Measurements from ENCODE around the gene NIPSNAP2.
"Not testable (repeated sequence)": the region's sequence is repeated elsewhere in the genome, so short reads cannot be mapped to it uniquely, and the experiment has no call there.

Gene NIPSNAP2

DNA sequence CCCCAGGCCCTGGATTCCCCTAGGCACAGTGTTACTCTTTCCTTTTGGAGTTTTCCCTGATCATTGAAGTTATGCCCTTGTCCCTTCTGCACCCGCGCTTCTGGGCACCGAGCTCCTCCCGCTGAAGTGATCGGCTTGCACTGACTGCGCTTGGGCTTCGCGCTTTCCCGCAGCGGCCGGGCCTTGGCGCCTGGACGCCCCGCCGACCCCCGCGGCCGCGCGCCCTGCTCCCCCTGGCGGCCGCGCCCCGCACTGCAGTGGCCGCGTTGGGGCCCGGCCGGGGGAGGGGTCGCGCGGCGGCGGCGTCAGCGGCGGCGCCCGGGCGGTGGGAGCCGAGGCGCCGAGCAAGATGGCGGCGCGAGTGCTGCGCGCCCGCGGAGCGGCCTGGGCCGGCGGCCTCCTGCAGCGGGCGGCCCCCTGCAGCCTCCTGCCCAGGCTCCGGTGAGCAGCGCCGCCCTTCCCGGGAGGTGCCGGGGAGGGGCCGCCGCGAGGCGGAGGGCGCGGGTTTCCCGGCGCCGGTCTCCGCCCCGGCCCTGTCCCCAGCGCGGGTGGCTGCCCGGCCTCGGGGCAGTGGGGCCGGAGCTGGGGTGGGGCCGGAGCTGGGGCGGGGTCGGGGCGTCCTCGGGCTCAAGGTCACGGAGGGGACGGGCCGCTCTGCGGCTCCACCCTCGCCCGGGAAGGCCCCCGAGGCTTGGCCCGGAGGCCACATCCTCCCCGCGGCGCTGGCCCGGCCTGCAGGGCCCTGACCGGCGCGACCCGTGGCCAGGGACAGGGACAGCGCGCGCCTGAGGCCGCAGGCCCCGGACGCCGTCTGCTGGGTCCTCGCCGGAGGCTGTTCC is at the start of gene NIPSNAP2:
Gene NIPSNAP2 (plus strand): TSS at position 325 of the 839 bp plus-strand sequence. CDS start 25 bp downstream, at position 350.
- DNase-seq, result peak; percentile 42

DNA sequence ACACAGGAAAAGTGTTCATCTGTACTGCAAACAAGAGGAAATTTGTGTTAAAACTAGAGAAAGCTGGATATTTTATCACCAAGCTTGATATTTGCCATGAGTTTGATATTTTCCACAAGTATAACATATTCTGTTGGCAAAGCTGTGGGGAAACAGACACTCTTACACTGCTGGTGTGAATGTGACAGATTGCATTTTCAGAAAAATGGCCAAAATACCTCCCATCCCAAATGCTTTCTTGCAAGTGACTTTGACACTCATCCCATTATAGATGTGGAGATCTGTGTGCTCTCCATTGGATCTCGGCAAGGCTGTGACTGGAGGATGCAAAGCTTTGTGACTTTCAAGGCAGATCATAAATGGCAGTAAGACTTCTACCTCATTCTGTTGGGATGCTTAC is 46.6 kb upstream of the NIPSNAP2 start:
- no peak for DNase-seq

DNA sequence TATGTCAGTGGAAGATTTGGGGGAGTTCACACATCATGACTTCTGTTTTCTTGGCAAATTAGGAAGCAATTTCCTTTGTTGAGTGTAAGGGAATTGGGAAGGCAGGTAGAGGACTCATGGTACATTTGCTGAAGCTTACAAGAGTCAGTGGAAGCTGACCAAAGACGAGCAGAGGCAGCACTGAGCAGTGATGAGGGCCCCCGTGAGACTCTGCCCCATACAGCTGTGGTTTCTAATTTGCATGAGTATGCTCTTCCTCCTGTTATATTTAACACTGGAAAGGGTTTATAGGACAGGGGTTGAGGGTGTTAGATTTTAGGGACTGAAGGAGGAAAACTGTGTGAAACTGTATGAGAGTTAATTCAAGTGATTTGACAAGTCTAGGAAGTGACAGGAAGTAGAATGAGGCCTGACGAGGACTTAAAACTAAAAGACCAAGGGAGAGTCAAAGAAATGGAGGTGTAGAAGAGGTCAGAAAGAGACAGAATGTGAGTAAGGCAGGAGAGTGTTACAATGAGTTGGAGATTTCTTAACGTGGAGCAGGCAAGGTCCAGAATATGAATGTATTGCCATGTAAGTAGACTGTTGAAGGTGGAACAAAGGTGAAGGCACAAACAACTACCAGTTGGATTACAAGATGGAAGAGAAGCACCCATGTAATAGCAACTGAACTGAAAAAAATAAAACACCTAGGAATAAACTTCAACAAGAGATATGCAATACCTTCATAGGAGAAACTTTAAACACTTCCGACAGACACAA is 36.2 kb upstream of the NIPSNAP2 start:
- DNase-seq, result no peak

DNA sequence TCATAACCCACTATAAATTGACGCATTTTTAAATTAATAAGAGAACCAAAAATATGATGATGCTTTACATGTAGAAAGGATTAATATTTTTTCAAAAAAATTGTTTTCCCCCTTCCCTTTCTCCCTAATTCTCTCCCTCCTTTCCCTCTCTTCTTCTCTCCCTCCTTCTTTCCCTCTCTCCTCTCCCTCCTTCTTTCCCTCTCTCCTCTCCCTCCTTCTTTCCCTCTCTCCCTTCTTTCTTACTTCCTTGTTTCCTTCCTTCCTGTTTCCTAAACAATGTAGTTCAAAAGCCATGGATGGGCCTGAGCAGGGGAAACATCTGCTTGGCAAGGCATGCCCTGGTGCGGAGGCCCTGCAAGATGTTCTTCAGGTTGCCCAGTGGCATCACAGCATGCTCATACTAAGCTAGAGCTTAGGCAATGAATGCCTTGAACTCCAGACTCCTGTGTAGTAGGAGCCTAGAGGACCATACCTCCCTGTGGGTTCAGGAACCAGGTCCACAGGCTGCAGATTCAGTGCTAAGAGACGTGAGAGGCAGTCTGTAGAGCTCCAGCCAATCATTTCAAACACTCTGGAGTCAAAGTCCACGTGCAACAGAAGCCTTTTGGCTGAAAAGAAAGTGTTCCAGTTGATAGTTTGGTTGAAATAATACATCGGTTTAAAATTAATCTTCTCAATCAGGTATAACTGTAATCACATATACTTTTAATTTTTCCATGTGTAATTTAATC is 32.8 kb upstream of the NIPSNAP2 start:
- DNase-seq, result no peak

DNA sequence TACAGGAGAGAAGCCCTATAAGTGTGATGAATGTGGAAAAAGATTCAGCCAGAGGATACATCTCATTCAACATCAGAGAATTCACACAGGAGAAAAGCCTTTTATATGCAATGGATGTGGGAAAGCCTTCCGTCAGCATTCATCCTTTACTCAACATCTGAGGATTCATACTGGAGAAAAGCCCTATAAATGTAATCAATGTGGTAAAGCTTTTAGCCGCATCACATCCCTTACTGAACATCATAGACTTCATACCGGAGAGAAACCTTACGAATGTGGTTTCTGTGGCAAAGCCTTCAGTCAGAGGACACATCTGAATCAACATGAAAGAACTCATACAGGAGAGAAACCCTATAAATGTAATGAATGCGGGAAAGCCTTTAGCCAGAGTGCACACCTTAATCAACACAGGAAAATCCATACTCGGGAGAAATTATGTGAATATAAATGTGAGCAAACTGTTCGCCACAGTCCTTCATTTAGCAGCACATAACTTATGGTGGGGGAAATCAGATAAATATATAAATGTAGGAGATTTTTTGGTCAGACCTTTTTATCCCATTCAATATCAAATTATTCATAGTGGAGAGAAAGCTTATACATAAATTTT is 24.8 kb upstream of the NIPSNAP2 start:
- DNase-seq, result no peak

DNA sequence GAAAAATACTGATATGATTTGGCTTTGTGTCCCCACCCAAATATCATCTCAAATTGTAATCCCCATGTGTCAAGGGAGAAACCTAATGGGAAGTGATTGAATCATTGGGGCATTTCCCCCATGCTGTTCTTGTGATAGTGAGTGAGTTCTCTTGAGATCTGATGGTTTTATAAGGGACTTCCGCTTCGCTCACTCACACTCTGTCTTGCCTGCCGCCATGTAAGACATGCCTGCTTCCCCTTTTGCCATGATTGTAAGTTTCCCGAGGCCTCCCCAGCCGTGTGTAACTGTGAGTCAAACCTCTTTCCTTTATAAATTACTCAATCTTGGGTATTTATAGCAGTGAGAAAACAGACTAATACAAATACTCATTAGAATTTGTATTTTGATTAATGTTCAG is 17.8 kb upstream of the NIPSNAP2 start:
- no peak for DNase-seq

DNA sequence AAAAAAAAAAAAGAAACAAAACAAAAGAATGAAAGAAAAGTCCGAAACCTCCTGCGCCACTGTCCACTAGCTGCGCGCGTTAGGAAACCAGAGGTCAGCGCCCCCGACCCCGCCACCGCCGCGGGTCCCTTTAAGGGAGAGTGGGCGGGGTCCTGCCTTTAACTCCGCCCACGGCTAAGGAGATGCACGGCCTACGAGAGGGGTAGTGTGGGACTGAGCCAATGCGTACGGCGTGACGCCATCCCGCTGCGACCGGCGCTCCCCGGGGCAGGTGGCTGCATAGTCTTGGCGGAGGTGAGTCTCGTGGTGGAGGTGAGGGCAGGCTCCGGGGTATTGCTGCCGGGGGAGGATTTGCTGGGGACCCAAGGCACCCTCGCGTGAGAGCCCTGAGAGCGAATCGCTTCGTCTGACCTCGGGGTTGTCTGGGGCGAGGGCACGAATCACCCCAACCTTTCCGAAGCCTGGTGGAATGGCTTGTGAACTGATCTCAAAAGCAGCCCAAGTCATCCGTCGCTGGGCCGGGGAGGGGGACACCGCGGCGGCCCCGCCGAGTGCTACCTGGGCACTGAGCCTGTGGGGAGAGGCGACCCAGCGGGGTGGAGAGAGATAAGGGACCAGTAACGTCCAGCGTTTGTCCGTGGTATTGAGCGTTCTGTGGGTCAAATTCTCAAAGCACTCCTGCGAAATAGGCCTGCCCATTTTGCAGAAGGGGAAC is 12.6 kb upstream of the NIPSNAP2 start, which contains the start of gene MRPS17:
Gene MRPS17 (plus strand): TSS at position 241 of the 715 bp plus-strand sequence. CDS start 1,319 bp downstream, outside the sequence.
- DNase-seq, result peak; percentile 61

DNA sequence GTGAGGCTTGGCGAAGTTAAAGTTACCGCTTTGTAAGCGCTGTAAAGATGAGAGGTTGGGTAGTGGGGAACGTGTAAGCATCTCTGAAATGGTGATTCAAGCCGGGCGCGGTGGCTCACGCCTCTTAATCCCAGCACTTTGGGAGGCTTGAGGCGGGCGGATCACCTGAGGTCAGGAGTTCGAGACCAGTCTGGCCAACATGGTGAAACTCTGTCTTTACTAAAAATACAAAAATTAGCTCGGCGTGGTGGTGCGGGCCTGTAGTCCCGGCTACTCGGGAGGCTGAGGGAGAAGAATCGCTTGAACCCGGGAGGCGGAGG is 12.1 kb upstream of the NIPSNAP2 start:
- not testable (repeated sequence) for DNase-seq

DNA sequence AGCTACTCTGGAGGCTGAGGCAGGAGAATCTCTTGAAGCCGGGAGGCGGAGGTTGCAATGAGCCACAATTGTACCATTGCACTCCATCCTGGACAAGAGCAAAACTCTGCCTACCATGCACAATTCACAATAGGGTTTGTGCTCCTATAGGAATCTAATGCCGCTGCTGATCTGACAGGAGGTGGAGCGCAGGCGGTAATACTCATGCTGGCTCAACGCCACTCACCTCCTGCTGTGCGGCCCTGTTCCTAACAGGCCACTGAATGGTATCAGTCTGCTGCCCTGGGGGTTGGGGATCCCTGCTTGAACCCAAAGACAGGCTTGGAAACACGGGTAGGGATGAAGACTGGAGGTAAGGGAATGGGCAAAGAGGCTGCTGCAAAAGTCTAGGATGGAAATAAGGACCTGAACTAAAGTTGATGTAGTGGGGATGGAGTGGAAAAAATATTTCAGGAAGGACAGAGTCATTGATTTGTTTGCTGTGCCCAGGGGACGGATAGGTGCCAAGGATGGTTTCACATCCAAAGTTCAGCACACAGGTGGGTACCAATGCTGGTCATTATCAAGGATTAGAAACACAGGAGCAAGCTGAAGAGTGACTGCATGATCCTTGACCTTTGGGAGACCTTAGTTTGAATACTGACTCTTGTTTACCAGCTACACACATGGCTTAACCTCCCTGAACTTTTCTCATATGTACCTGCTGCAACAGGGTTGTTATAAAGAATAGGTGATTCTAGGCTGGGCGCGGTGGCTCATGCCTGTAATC is 10.5 kb upstream of the NIPSNAP2 start:
- DNase-seq, result no peak

DNA sequence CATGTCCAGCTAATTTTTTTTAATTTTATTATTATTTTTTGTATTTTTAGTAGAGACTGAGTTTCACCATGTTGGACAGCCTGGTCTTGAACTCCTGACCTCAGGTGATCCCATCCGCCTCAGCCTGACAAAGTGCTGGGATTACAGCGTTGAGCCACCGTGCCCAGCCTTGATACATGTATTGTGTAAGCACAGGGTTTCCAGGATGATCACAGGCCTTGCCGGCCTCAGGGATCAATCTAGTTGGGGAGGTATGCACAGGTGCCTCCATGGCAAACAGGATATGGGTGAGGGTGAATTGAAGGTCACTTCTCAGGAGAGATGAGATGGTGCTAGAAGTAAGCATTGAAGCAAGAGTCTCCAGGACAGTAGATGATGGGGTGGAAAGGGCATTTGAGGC is 7.2 kb upstream of the NIPSNAP2 start:
- DNase-seq, result no peak

DNA sequence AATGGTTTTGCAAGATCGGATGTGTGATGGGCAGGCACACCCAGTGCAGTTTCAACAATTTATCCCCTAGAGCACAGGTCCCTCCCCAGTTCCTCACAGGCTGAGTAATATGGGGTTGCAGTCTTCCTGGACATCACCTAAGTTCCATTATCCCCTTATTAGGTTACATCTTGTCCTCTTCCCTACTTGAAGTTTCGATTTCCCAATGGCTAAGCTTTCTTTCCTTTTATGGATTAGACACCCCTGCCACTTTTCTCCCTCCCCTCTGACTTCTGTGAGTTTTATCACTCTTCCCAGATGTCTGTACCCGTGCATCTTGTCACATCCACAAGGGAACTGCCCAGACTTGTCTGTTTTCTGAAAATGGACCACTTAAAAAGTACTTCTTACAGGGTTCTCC is 2.4 kb upstream of the NIPSNAP2 start:
- no peak for DNase-seq

DNA sequence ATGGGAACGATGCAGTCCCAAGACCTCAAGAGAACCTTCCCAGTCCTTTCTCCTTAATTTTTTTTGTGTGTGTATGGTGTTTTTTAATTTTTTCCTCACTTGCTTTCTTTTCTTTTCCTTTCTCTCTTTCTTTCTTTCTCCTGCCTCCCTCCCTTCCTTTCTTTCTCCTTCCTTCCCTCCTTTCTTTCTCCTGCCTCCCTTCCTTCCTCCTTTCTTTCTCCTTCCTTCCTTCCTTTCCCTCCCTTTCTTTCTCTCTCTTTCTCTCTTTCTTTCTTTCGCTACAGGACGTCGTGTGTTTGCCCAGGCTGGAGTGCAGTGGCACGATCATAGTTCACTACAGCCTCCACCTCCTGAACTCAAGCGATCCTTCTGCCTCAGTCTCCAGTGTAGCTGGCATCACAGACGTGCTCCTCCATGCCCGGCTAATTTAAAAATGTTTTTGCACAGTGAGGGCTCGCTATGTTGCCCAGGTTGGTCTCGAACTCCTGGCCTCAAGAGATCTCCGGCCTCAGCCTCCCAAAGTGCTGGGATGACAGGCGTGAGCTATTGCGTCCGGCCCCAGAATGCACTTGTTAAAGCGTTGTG is 709 bp upstream of the NIPSNAP2 start:
- no peak for DNase-seq

DNA sequence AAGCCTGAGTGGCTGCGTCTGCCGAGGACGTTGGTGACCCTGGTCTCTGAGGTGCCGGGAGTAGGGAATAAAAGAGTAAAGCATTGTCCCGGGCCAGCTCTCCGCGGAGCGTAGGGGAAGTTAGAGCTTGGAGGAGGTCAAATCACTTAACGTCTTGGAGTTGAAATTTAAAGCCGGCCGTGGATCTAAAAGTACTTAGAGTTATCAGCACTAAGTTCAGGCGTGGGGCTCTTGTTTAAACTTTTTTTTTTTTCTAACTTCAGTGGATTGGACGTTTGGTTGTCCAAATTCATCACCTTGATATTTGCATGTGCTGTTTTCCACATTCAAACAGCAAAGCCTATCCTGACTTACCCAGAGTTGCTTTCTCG is 700 bp downstream of the NIPSNAP2 start:
- DNase-seq, result peak; percentile 14

DNA sequence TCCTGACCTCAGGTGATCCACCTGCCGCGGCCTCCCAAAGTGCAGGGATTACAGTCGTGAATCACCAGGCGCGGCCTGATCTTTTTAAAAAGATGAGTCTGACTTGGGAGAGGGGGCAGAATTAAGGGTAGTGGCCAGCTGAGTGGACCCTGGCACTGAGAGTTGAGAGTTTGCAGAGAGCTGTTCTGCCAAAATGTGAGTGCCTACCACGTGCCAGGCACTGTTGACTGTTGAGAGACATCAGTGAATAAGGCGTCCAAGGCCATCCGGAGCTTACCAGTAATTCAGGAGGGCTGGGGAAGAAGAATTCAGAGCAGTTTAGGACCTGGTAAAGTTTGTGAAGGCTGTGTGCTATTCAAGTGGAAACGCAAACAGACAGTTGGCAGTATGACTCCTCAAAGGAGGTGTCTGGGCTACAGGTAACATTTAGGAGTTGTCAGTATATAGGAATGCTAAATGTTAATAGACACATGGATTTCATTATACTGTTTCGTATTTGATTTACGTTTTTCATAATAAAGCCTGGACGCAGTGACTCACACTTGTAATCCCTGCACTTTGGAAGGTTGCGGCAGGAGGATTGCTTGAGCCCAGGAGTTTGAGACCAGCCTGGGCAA is 1.5 kb downstream of the NIPSNAP2 start:
- no peak for DNase-seq

DNA sequence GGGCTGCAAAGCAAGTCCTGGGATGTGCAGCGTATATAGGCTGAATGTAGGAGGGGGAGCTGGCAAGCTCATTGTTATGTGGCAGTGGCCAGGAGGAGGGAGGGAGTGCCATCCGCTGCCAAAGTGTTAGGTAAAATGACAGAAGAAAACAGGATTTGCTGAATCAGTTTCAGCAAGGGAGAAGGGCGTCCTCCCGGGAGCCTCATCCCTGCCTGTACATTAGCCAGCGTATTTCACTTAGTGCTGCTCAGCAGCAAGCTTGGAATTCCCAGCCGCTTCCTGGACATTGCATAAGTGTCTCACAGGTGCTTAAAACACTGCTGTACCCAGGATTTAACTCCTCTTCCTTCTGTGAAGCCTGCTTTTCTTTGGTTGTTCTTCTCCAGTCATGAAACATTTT is 2.5 kb downstream of the NIPSNAP2 start:
- DNase-seq, result no peak

DNA sequence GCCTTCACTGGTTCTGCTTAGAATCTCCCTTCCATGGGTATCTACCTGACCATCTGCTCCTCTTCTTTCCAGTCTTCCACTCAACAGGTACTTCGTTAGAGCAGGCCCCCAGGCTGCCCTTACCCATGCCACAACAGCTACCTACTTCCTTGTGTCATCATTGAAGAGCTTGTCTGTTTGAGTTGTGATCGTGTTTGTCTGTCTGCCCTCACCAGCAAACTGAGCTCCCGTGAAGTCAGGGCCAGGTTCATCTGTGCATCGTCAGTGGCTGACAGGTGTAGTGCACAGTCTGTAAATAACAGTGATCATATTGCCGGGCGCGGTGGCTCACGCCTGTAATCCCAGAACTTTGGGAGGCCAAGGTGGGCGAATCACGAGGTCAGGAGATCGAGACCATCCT is 5.0 kb downstream of the NIPSNAP2 start:
- DNase-seq, result no peak

DNA sequence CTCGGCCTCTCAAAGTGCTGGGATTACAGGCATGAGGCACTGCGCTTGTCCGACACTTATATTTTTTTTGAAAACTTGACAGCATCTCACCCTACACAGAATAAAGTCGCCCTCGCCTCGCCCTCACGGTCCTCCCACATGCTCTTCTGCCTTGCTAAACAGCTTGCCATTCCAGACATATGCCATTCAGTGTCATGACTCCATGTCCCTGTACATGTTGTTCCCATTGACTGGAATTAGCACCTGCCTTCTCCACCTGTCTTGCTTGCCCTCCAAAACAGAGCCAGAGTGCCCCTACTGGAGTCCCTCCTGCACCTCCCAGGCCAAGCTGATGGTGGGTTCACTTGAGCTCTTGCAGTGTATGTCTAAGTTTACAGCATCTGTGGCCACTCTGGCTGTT is 6.2 kb downstream of the NIPSNAP2 start:
- DNase-seq, result no peak

DNA sequence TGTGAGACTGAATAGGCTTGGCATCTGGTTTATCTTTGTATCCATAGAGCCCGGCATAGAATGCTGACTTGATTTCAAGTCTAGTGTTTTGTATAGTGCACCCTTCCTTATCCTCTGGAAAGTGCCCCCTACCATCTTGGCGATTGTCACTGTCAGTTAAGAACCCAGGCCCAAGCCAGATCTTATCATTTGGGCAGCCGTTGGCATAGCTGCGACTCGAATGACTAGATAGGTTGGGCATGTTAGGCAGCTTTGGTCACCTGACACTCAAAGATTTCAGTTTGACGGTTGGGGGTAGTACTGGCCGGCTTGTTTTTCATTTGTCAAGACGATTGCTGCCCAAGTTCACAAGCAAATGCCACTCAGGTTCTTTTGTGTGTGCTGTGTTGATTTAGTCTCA is 6.6 kb downstream of the NIPSNAP2 start:
- no peak for DNase-seq

DNA sequence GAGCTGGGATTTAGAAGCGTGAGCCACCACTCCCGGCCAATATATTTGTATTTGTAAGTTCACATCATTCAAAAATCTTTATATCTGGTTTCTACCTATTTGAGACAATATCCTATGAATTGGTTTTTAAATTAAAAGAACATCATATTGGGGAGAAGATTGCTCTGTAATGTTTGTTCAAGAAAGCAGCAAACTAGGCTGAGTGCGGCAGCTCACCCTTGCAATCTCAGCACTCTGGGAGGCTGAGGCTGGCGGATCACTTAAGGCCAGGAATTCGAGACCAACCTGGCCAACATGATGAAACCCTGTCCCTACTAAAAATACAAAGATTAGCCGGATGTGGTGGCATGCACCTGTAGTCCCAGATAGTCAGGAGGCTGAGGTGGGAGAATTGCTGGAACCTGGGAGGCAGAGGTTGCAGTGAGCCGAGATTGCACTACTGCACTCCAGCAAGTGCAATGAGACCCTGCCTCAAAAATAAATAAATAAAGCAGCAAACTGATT is 9.4 kb downstream of the NIPSNAP2 start:
- no peak for DNase-seq

DNA sequence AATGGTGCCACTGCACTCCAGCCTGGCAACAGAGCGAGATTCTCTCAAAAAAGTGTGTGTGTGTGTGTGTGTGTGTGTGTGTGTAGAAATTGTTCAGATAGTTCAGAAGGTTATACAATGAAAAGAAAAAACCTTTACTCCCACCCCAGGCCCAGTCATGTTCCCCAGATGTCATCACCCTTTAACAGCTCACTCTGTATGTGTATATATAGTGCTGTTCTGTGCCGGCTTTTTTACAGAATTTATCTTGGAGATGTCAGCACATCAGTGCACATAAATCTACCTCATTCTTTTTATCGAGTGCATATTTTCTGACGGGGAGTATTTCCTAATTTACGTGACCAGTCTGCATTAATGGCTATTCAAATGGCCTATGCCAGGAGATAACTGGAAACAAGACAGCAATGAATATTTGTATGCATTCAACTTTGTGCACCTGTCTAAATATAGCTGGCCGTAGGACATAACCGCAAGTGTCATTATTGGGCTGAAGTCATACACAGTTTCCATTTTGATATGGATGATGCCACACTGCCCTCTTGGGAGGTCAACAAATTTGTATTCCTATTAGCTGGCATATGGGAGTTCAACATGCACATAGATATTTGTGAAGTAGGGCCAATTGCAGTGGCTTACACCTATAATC is 11.7 kb downstream of the NIPSNAP2 start:
- DNase-seq, result peak; percentile 29
